HFF-Myc (cell line): Measurements from ENCODE around the gene ACTR1A.

Experiments used
- DNase-seq: peaks from one replicate; pipeline ENCODE4 v3.0.0-alpha.2; 2011; ENCODE audit warnings: low read depth; ENCODE audit errors: extremely low read depth
- H3K4me3 ChIP-seq: replicated peaks from 2 replicates; pipeline ENCODE4 v1.5.1; 2011; ENCODE audit warnings: low read depth, mild to moderate bottlenecking, control low read depth, low read length
- CTCF ChIP-seq: IDR thresholded peaks from 2 replicates; pipeline ENCODE4 v1.5.1; 2012; ENCODE audit warnings: mild to moderate bottlenecking, low read depth, low read length, control low read depth; ENCODE audit errors: missing control alignments

Gene ACTR1A

DNA sequence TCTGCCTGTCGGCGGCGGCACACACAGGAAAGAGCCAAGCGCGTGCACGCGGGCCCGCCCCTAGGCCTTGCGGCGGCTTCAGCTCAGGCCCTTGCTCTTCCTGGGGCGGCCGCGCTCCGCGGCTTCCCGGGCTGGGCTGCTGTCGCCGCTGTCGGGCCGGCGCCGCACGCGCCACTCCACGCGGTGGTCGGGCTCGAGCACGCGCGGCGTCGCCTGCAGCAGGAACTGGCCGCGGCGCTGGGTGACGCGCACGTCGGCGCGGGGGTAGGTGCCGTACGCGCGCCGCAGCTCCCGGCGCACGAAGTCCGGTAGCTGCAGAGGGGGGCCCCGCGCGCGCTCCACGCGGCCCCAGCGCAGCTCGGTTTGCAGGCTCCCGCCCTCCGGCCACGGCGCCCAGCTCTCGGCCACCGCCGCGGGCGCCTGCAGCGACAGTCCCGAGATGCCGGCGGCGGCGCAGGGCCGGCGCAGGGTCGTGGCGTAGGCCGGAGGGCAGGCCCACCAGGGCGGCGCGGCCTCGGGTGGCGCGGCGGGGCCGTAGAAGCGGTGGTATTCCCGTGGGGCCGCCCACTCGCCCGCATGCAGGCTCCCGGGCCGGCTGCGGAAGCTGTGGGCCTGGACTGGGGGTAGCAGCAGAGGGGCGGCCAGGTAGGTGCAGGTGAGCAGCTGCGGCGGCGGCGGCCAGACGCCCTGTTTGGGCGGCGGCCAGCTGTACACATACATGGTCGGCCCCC is 52.0 kb downstream of the ACTR1A start:
- no peak for TF ChIP-seq CTCF
- DNase-seq: no peak
- peak overlapping the region; percentile 86 for H3K4me3 ChIP-seq

- no peak for DNase-seq
Measured at GRCh38 chr10:102450124-102450373, 52.5 kb downstream of the ACTR1A start.

GRCh38 chr10:102449321-102450123 is 53.0 kb downstream of the ACTR1A start:
- no peak for DNase-seq
- no peak for TF ChIP-seq CTCF

More at GRCh38 chr10:102450124-102450373, 52.5 kb downstream of the ACTR1A start:
- peak overlapping the region; percentile 86 for H3K4me3 ChIP-seq
- no peak for TF ChIP-seq CTCF

DNA sequence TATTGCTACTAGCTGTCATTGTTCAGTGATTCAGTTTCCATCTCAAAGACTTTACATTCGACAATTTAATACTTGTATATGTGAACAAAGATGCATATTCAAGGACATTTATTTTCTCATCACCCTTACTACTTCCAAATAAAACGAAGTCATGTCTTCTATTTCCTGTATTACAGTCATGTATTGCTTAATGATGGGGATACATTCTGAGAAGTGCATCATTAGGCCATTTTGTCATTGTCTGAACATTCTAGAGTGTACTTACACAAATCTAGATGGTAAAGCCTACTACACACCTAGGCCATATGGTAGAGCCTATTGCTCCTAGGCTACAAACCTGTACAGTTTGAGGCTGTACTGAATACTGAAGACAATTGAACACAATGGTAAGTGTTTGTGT is 57.7 kb downstream of the ACTR1A start:
- no peak for TF ChIP-seq CTCF
- H3K4me3 ChIP-seq: no peak overlapping the region
- no peak for DNase-seq

More at GRCh38 chr10:102449321-102450123, 53.0 kb downstream of the ACTR1A start:
- peak overlapping the region; percentile 86 for H3K4me3 ChIP-seq

GRCh38 chr10:102438374-102438773 is 64.1 kb downstream of the ACTR1A start:
- DNase-seq: no peak
- no peak for TF ChIP-seq CTCF
- no peak overlapping the region for H3K4me3 ChIP-seq

DNA sequence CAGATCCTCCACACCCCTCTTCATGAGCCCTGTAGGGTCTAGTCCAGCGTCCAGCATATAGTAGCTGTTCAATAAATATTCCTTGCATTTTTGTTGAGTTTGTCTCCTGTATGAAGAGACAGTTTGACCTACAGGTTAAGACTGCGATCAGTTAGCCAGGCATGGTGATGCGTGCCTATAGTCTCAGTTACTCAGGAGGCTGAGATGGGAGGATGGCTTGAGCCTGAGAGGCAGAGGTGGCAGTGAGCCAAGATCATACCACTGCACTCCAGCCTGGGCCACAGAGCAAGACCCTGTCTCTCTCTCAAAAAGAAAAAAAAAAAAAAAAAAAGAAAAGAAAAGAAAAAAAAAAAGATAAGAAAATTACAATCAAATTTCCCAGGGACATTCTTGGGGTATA is 65.0 kb downstream of the ACTR1A start:
- DNase-seq: no peak
- H3K4me3 ChIP-seq: no peak overlapping the region
- no peak for TF ChIP-seq CTCF
